ENCODE measurements around the gene MACROH2A1. TPM values are rescaled to one million over a fixed set of nuclear protein-coding genes. Genes with fewer than 3 reads are reported as not detected.

Gene MACROH2A1
- total and polyA plus RNA-seq, 9 of the 15 experiments (the other 6 are each of a cell fraction or from before 2014, with no cell fraction given): 44.9 to 289 (median 193) TPM

GRCh38 chr5:135432113-135432512 lies 33.1 kb upstream of the MACROH2A1 start:
- Histone ChIP-seq H3K9me3 (replicated peaks; ENCODE audit: control insufficient read depth, insufficient read depth, low read depth, low read length) (peaks cover 11% of the 10 kb centered on the region), H3K4me2 (ENCODE audit: insufficient read depth, low read length) (no peak overlapping the region), H3K4me1 (replicated peaks in 1 of 2; ENCODE audit: control insufficient read depth in 2 of 2, insufficient read depth in 2 of 2, low read length in 2 of 2) (peaks cover 20 to 25% of the 10 kb centered on the region in 2 experiments), H3K79me2 (ENCODE audit: control insufficient read depth, insufficient read depth, low read length) (no peaks in the 10 kb centered on the region), H2AFZ (ENCODE audit: low read depth, low read length) (no peak overlapping the region), H3K36me3 (ENCODE audit: control insufficient read depth, insufficient read depth, low read length) (no peaks in the 10 kb centered on the region), H3K9me1 (ENCODE audit: control insufficient read depth, insufficient read depth, low read length) (no peaks in the 10 kb centered on the region), H3K27ac (ENCODE audit: extremely low read depth, low read depth, low read length) (no peak overlapping the region), H3K9ac (ENCODE audit: insufficient read depth in 1 of 2, low read depth in 2 of 2, low read length in 2 of 2) (no peak overlapping the region), H4K20me1 (replicated peaks; ENCODE audit: control insufficient read depth, insufficient read depth, low read length) (no peaks in the 10 kb centered on the region), H3K27me3 (ENCODE audit: control insufficient read depth in 2 of 2, insufficient read depth in 2 of 2, low read length in 2 of 2) (no peaks in the 10 kb centered on the region), H3K4me3 (no peak overlapping the region)
- in situ Hi-C loops (cut with MboI): no loop called here
- no TSS peak for BruUV-seq (replicated peaks)
- DNase-seq (ENCODE audit: extremely low read depth in 1 of 4, low spot score in 3 of 4): peak in 1 of 4 experiments; percentile 1
- intact Hi-C loops (cut with micrococcal nuclease): no loop called here
- ChIA-PET POLR2A (no interaction called here), CTCF (ENCODE audit: low intra/inter-chr PET ratio) (no interaction called here)
- WGBS (ENCODE audit: insufficient coverage, low coverage, missing lambda C conversion rate): 40% methylated on average over 4 of the region's 4 CpGs
- TF ChIP-seq FOXM1 (IDR thresholded peaks at IDR 0.05; ENCODE audit: low read depth) (no peak), FOXM1 (CRISPR knock-in tag; IDR thresholded peaks at IDR 0.05; ENCODE audit: low read depth) (no peak), ZNF699 (CRISPR knock-in tag; IDR thresholded peaks at IDR 0.05; ENCODE audit: insufficient replicate concordance) (no peak), RB1 (IDR thresholded peaks at IDR 0.05; ENCODE audit: low read depth) (no peak), RBM17 (IDR thresholded peaks at IDR 0.05; ENCODE audit: borderline replicate concordance, low read depth, low read length) (no peak), CC2D1A (IDR thresholded peaks at IDR 0.05) (no peak), XRCC3 (IDR thresholded peaks at IDR 0.05) (no peak), ZNF274 (IDR thresholded peaks at IDR 0.05; ENCODE audit: borderline replicate concordance, low read depth, low read length) (no peak), TEAD2 (tag; IDR thresholded peaks at IDR 0.05) (no peak), BCL6 (CRISPR knock-in tag; IDR thresholded peaks at IDR 0.05) (no peak), GTF2A2 (tag; IDR thresholded peaks at IDR 0.05) (no peak)
- no peak for ATAC-seq
- no peak for FAIRE-seq

Data from K562 (cell line).